K562 (cell line): ENCODE measurements around the gene KRT5. TPM values are rescaled to one million over a fixed set of nuclear protein-coding genes. Genes with fewer than 3 reads are reported as not detected.

Source experiments
- ATAC-seq: fragments of 200-7000 bp; cut with Tn5 transposase; 3 replicates; pipeline ENCODE4 v1.9.1; 2020; ENCODE audit warnings: moderate library complexity
- BruUV-seq: library from RNA; stranded (reverse); fragments of 400-500 nt; replicated peaks from 2 replicates; lab custom pipeline; 2021; lab: Mats Ljungman, UMichigan
- CTCF ChIA-PET: fragments of 300-600 bp; formaldehyde crosslinking; extraction: SDS; loops from one replicate; lab custom pipeline; 2021; ENCODE audit warnings: low intra/inter-chr PET ratio; lab: Yijun Ruan, JAX
- POLR2A ChIA-PET: fragments of 300-600, 350-650 bp; sonication (Branson Sonifier 250); formaldehyde crosslinking; extraction: SDS; loops from one replicate; lab custom pipeline; 2021; ENCODE audit warnings: antibody characterized with exemption, inconsistent platforms; lab: Yijun Ruan, JAX
- DNase-seq, 4 experiments: peaks; one replicate each; pipeline versions ENCODE4 v3.0.0 to v3.0.0-alpha.2; 2011 to 2018; ENCODE audit warnings: low spot score in 3 of 4, mixed read lengths in 3 of 4; ENCODE audit errors: extremely low read depth in 1 of 4
- FAIRE-seq: peaks from 2 replicates; lab custom pipeline; 2011; peaks lifted over from hg19 to GRCh38; lab: Jason Lieb, UNC
- H2AFZ ChIP-seq: 2 replicates; pipeline ENCODE4 v1.6.0; 2011; ENCODE audit warnings: low read depth, low read length, control low read depth, inconsistent platforms
- H3K27ac ChIP-seq: fragments of 200-600 bp; 3 replicates; pipeline ENCODE4 v1.8.0; 2011; ENCODE audit warnings: low read depth, mild to moderate bottlenecking, control low read depth, inconsistent platforms, low read length, moderate library complexity, mixed read lengths; ENCODE audit errors: extremely low read depth
- H3K27me3 ChIP-seq, 2 experiments: fragments of 300-600 bp in 1 of 2; 2 replicates in 1 of 2; 3 replicates in 1 of 2; pipeline versions ENCODE4 v1.6.0 to v1.8.0; 2011; ENCODE audit warnings: inconsistent platforms in 2 of 2, low read length in 2 of 2, mild to moderate bottlenecking in 1 of 2, mixed read lengths in 1 of 2, moderate library complexity in 1 of 2; ENCODE audit not compliant: control insufficient read depth in 2 of 2, insufficient read depth in 2 of 2
- H3K36me3 ChIP-seq: fragments of 300-600 bp; 3 replicates; pipeline ENCODE4 v1.8.0; 2011; ENCODE audit warnings: mild to moderate bottlenecking, low read length, inconsistent platforms; ENCODE audit not compliant: control insufficient read depth, insufficient read depth
- H3K4me1 ChIP-seq, 2 experiments: fragments of 200-600 bp in 1 of 2; replicated peaks in 1 of 2; 2 replicates in 1 of 2; 3 replicates in 1 of 2; pipeline versions ENCODE4 v1.5.1 to v1.8.0; 2011; ENCODE audit warnings: inconsistent platforms in 2 of 2, low read length in 2 of 2, mild to moderate bottlenecking in 1 of 2, mixed read lengths in 1 of 2, moderate library complexity in 1 of 2; ENCODE audit not compliant: control insufficient read depth in 2 of 2, insufficient read depth in 2 of 2
- H3K4me2 ChIP-seq: 2 replicates; pipeline ENCODE4 v1.6.1; 2011; ENCODE audit warnings: low read length, control low read depth, inconsistent platforms, mixed read lengths; ENCODE audit not compliant: insufficient read depth
- H3K4me3 ChIP-seq: fragments of 200-600 bp; sonication (generic), shearing (Covaris generic); 2 replicates; pipeline ENCODE4 v1.5.1; 2016; ENCODE audit warnings: control low read depth, inconsistent platforms
- H3K79me2 ChIP-seq: fragments of 200-600 bp; 3 replicates; pipeline ENCODE4 v1.8.0; 2011; ENCODE audit warnings: low read length, inconsistent platforms; ENCODE audit not compliant: control insufficient read depth, insufficient read depth
- H3K9ac ChIP-seq, 2 experiments: 2 replicates each; pipeline versions ENCODE4 v1.6.0 to v1.6.1; 2011; ENCODE audit warnings: low read depth in 2 of 2, low read length in 2 of 2, control low read depth in 1 of 2, inconsistent platforms in 1 of 2, mild to moderate bottlenecking in 1 of 2, mixed read lengths in 1 of 2; ENCODE audit not compliant: insufficient read depth in 1 of 2
- H3K9me1 ChIP-seq: one replicate; pipeline ENCODE4 v1.6.0; 2011; ENCODE audit warnings: inconsistent platforms, mild to moderate bottlenecking, low read length, moderate library complexity; ENCODE audit not compliant: control insufficient read depth, insufficient read depth
- H3K9me3 ChIP-seq: replicated peaks from 2 replicates; pipeline ENCODE4 v1.5.1; 2011; ENCODE audit warnings: low read depth, low read length, inconsistent platforms; ENCODE audit not compliant: control insufficient read depth, insufficient read depth
- H4K20me1 ChIP-seq: replicated peaks from 2 replicates; pipeline ENCODE4 v1.6.1; 2011; ENCODE audit warnings: low read length, inconsistent platforms, mixed read lengths; ENCODE audit not compliant: control insufficient read depth, insufficient read depth
- GTF2B ChIP-seq: IDR thresholded peaks from 2 replicates; pipeline ENCODE4 v1.6.1; 2011; ENCODE audit not compliant: insufficient read length; ENCODE audit errors: extremely low read depth
- HDAC1 ChIP-seq, 2 experiments: fragments of 450-650 bp; IDR thresholded peaks; 2 replicates each; pipeline ENCODE4 v1.6.1; 2016 to 2017; ENCODE audit warnings: inconsistent platforms in 1 of 2, mild to moderate bottlenecking in 1 of 2, moderate library complexity in 1 of 2
- HNRNPL ChIP-seq: fragments of 200-400 bp; formaldehyde crosslinking; IDR thresholded peaks from 2 replicates; pipeline ENCODE4 v1.6.1; 2017; ENCODE audit warnings: low read depth, mild to moderate bottlenecking, low read length
- MAFK ChIP-seq: IDR thresholded peaks from 2 replicates; pipeline ENCODE4 v1.6.1; 2011; ENCODE audit warnings: low read length, improper control_type of control experiment
- MEF2A ChIP-seq: IDR thresholded peaks from 2 replicates; pipeline ENCODE4 v1.6.1; 2011; ENCODE audit warnings: low read depth, mild to moderate bottlenecking, low read length, moderate library complexity; ENCODE audit not compliant: control insufficient read depth
- POLR3A ChIP-seq: IDR thresholded peaks from 2 replicates; pipeline ENCODE4 v1.6.1; 2011; ENCODE audit warnings: borderline replicate concordance, mild to moderate bottlenecking, moderate library complexity; ENCODE audit not compliant: insufficient read length, insufficient read depth; ENCODE audit errors: extremely low read depth
- PTBP1 ChIP-seq: fragments of 200-400 bp; formaldehyde crosslinking; IDR thresholded peaks from 2 replicates; pipeline ENCODE4 v1.6.1; 2017; ENCODE audit warnings: low read depth, low read length
- ZC3H11A ChIP-seq: IDR thresholded peaks from 2 replicates; pipeline ENCODE4 v1.6.1; 2012; ENCODE audit warnings: low read depth, low read length, improper control_type of control experiment
- ZKSCAN8 ChIP-seq: fragments of 200-800 bp; sonication (Bioruptor generic); IDR thresholded peaks from 2 replicates; pipeline ENCODE4 v1.6.1; 2016; ENCODE audit warnings: missing genetic modification characterization, missing compliant biosample characterization
- ZNF224 ChIP-seq: sonication (generic); formaldehyde crosslinking; IDR thresholded peaks from 2 replicates; pipeline ENCODE4 v1.8.0; 2022; ENCODE audit warnings: mild to moderate bottlenecking, missing genetic modification reagents
- ZNF274 ChIP-seq: IDR thresholded peaks from 2 replicates; pipeline ENCODE4 v1.6.1; 2011; ENCODE audit warnings: low read depth, mild to moderate bottlenecking, low read length, moderate library complexity, borderline replicate concordance
- ZNF316 ChIP-seq: fragments of 450-650 bp; IDR thresholded peaks from 2 replicates; pipeline ENCODE4 v1.6.1; 2016
- ZNF830 ChIP-seq: fragments of 250-450 bp; sonication (Bioruptor Pico); IDR thresholded peaks from 2 replicates; pipeline ENCODE4 v1.5.0; 2021; ENCODE audit warnings: mild to moderate bottlenecking
- WGBS: fragments of 100-300 bp; shearing (Covaris generic); methylation state at CpG from one replicate; pipeline ENCODE4 v1.1.6; 2016; ENCODE audit warnings: low coverage, mixed read lengths; ENCODE audit not compliant: insufficient coverage; ENCODE audit errors: missing lambda C conversion rate; 5-methylcytosine and 5-hydroxymethylcytosine counted together
- in situ Hi-C: fragments of 300-500 bp; cut with MboI; formaldehyde crosslinking; loops from 4 replicates; pipeline ENCODE4 v1.15.0; 2018; ENCODE audit warnings: inconsistent platforms, mixed read lengths
- intact Hi-C: fragments of 100-400 bp; cut with micrococcal nuclease; formaldehyde crosslinking; loops from 2 replicates; pipeline ENCODE4 v1.14.2; 2022
- polyA plus RNA-seq, 8 experiments: library from polyadenylated mRNA; depleted of rRNA in 4 of 8; stranded (reverse) in 5 of 8; unstranded in 3 of 8; fragments of >200 nt; fragmentation: Nextera tagmentation in 2 of 8; fragmentation: Illumina TruSeq in 1 of 8; extraction: Ambion mirVana in 2 of 8; extraction: Trizol in 1 of 8; gene quantifications; 2 replicates each; pipeline versions ENCODE4 v1.2.1 to v1.2.3, GENCODE V29; 2011 to 2014; ENCODE audit warnings: inconsistent platforms in 1 of 8, missing spikeins in 1 of 8
- total RNA-seq, 7 experiments: library from RNA; depleted of rRNA in 6 of 7; stranded (reverse); fragments of >200 nt in 6 of 7; fragmentation: Illumina TruSeq in 2 of 7; extraction: Trizol in 2 of 7; gene quantifications; 2 replicates each; pipeline versions ENCODE4 v1.2.1 to v1.2.3, GENCODE V29; 2011 to 2021; ENCODE audit warnings: low replicate concordance in 1 of 7

Gene KRT5
- total and polyA plus RNA-seq, 9 of the 15 experiments (the other 6 are each of a cell fraction or from before 2014, with no cell fraction given) = 0.32 TPM; not detected in 8

- TF ChIP-seq ZNF830 (CRISPR knock-in tag) (no peak), PTBP1 (no peak), HNRNPL (no peak), HDAC1 (IDR thresholded peaks at IDR 0.05) (no peak), ZNF274 (no peak), POLR3A (no peak), MEF2A (no peak), ZKSCAN8 (no peak)
These were observed 2.3 kb upstream of the KRT5 start (continued) for GRCh38 chr12:52522346-52523011.

DNA sequence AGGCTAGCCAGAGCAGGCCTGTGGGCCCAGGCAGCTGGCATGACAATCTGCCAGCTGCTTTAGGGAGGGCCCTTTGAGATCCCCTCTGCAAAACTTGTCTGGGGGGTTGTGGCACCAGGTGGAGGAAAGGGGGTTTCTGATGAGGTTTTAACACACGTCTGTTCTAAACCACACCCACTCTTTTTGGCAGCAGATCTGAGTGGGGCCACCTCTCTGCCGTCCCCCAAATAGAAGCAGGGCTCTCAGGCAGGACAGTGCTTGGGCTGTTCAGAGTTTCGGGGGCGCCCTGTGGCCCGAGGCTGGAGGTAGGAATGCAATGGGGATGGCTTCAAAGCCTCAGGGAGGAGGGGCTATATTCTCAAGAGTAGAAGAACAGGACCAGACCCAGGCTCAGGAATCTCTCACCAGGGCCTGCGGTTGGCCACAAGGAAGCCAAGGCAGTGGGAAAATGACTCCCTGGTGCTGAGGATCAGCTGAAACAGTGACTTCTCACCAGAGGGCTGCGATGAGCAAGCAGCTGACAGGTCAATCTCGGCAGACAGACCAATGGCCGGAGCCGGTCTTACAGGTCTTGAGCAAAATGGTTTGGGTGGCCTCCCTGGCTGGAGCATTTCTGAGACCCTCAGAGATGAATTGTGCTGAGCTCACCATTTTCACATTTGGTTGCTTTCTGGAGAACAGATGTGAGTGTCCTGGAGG, 1.5 kb upstream of the KRT5 start:
- H3K79me2 ChIP-seq = no peaks in the 10 kb centered on the region
- DNase-seq (no peak), FAIRE-seq (no peak), ATAC-seq (no peak)
- no peak overlapping the region for H2AFZ ChIP-seq
- H3K4me2 ChIP-seq = no peak overlapping the region
- intact Hi-C loops = no loop called here
- no peaks in the 10 kb centered on the region for H3K9me1 ChIP-seq
- H3K4me3 ChIP-seq = no peak overlapping the region
- H3K4me1 ChIP-seq = no peaks in the 10 kb centered on the region; a peak in 1 of 5 replicates
- peaks cover 4% of the 10 kb centered on the region; the same call in 1 of the 2 replicates for H4K20me1 ChIP-seq
- peaks cover 15 to 79% of the 10 kb centered on the region in 2 experiments; a peak in 4 of 5 replicates for H3K27me3 ChIP-seq
- TF ChIP-seq GTF2B (no peak), ZNF224 (CRISPR knock-in tag) (no peak), ZC3H11A (no peak), MAFK (peak; percentile 13; the same call in 1 of the 2 replicates), ZNF316 (peak; percentile 28; the same call in 1 of the 2 replicates)
- ChIA-PET CTCF (no interaction called here), POLR2A (interaction anchor here (1.5 to 1.7 kb wide), 2 partner anchors 12 to 22 kb away, joined by 3 to 6 read pairs; no protein-coding TSS in a partner anchor)
- no peaks in the 10 kb centered on the region for H3K9me3 ChIP-seq
- no TSS peak for BruUV-seq
- in situ Hi-C loops = no loop called here
- H3K27ac ChIP-seq = no peak overlapping the region
- WGBS = 3% methylated on average over 10 of the region's 10 CpGs
- no peaks in the 10 kb centered on the region for H3K36me3 ChIP-seq
- no peak overlapping the region for H3K9ac ChIP-seq
